GM12878 (cell line): ENCODE results near the gene MAPT. TPM values are rescaled to one million over a fixed set of nuclear protein-coding genes. Genes with fewer than 3 reads are reported as not detected.

Source experiments
- ATAC-seq: fragments of 200-7000 bp; cut with Tn5 transposase; 3 replicates; pipeline ENCODE4 v1.9.1; 2020; ENCODE audit warnings: mild to moderate bottlenecking, moderate library complexity
- BruUV-seq: library from RNA; stranded (reverse); fragments of 400-500 nt; replicated peaks from 2 replicates; lab custom pipeline; 2021; lab: Mats Ljungman, UMichigan
- CTCF ChIA-PET: fragments of 300-600 bp; sonication (Branson Sonifier 250); formaldehyde crosslinking; extraction: SDS; loops from one replicate; lab custom pipeline; 2021; ENCODE audit warnings: inconsistent platforms; lab: Yijun Ruan, JAX
- POLR2A ChIA-PET: fragments of 350-600 bp; formaldehyde crosslinking; extraction: SDS; loops from one replicate; lab custom pipeline; 2021; ENCODE audit warnings: inconsistent platforms; lab: Charles Lee
- RAD21 ChIA-PET: fragments of 300-600 bp; sonication (Branson Sonifier 250); formaldehyde crosslinking; loops from one replicate; lab custom pipeline; 2023; ENCODE audit warnings: antibody characterized with exemption; ENCODE audit not compliant: unreplicated experiment; lab: Charles Lee
- SMC1A ChIA-PET: fragments of 300-600 bp; sonication (Branson Sonifier 250); formaldehyde crosslinking; loops from one replicate; lab custom pipeline; 2023; ENCODE audit not compliant: unreplicated experiment, uncharacterized antibody; lab: Charles Lee
- DNase-seq: peaks from one replicate; pipeline ENCODE4 v3.0.0-alpha.2; 2011; ENCODE audit warnings: low read depth, low spot score
- FAIRE-seq: peaks from 3 replicates; lab custom pipeline; 2011; peaks lifted over from hg19 to GRCh38; lab: Jason Lieb, UNC
- H2AFZ ChIP-seq: 2 replicates; pipeline ENCODE4 v1.6.0; 2011; ENCODE audit warnings: low read depth, low read length, control low read depth; ENCODE audit not compliant: control insufficient read depth
- H3K27ac ChIP-seq: 2 replicates; pipeline ENCODE4 v1.5.1; 2011; ENCODE audit warnings: control low read depth; ENCODE audit not compliant: control insufficient read depth, insufficient read depth
- H3K27me3 ChIP-seq, 2 experiments: replicated peaks in 1 of 2; 2 replicates each; pipeline versions ENCODE4 v1.6.0 to v1.6.1; 2011; ENCODE audit warnings: low read length in 1 of 2; ENCODE audit not compliant: control insufficient read depth in 2 of 2, insufficient read depth in 2 of 2
- H3K36me3 ChIP-seq, 2 experiments: 2 replicates each; pipeline ENCODE4 v1.5.1; 2011; ENCODE audit warnings: low read length in 1 of 2; ENCODE audit not compliant: control insufficient read depth in 2 of 2, insufficient read depth in 2 of 2
- H3K4me1 ChIP-seq: 2 replicates; pipeline ENCODE4 v1.6.1; 2011; ENCODE audit warnings: mild to moderate bottlenecking, low read length, moderate library complexity, mixed read lengths; ENCODE audit not compliant: control insufficient read depth, insufficient read depth
- H3K4me2 ChIP-seq: 2 replicates; pipeline ENCODE4 v1.6.0; 2011; ENCODE audit warnings: control low read depth; ENCODE audit not compliant: control insufficient read depth, insufficient read depth
- H3K4me3 ChIP-seq: fragments of 200-600 bp; sonication (generic); 2 replicates; pipeline ENCODE4 v1.5.1; 2016
- H3K79me2 ChIP-seq: 2 replicates; pipeline ENCODE4 v1.6.0; 2011; ENCODE audit warnings: low read length; ENCODE audit not compliant: control insufficient read depth, insufficient read depth
- H3K9ac ChIP-seq: 2 replicates; pipeline ENCODE4 v1.8.0; 2011; ENCODE audit warnings: low read length, control low read depth, mixed read lengths; ENCODE audit not compliant: control insufficient read depth, insufficient read depth
- H3K9me3 ChIP-seq: replicated peaks from 3 replicates; pipeline ENCODE4 v1.5.1; 2011; ENCODE audit warnings: mild to moderate bottlenecking, low read length; ENCODE audit not compliant: control insufficient read depth, insufficient read depth
- H4K20me1 ChIP-seq: 2 replicates; pipeline ENCODE4 v1.6.0; 2011; ENCODE audit not compliant: control insufficient read depth, insufficient read depth
- BCLAF1 ChIP-seq: fragments of 450-650 bp; IDR thresholded peaks from 2 replicates; pipeline ENCODE4 v1.6.1; 2017; ENCODE audit warnings: antibody characterized with exemption, mild to moderate bottlenecking, moderate library complexity
- BHLHE40 ChIP-seq, 2 experiments: fragments of 450-650 bp in 1 of 2; IDR thresholded peaks; 2 replicates each; pipeline ENCODE4 v1.6.1; 2011 to 2017; ENCODE audit warnings: low read depth in 2 of 2, borderline replicate concordance in 1 of 2, improper control_type of control experiment in 1 of 2, low read length in 1 of 2, mild to moderate bottlenecking in 1 of 2
- CEBPB ChIP-seq, 2 experiments: fragments of 150-350 bp in 1 of 2; IDR thresholded peaks; 2 replicates each; pipeline ENCODE4 v1.6.1; 2012 to 2014; ENCODE audit warnings: low read depth in 2 of 2, low read length in 2 of 2, borderline replicate concordance in 1 of 2, inconsistent platforms in 1 of 2
- CREB1 ChIP-seq: IDR thresholded peaks from 2 replicates; pipeline ENCODE4 v1.6.1; 2012; ENCODE audit warnings: low read depth, mild to moderate bottlenecking, inconsistent platforms
- E2F8 ChIP-seq: fragments of 450-650 bp; IDR thresholded peaks from 2 replicates; pipeline ENCODE4 v1.6.1; 2018; ENCODE audit warnings: mild to moderate bottlenecking, low read depth, moderate library complexity; ENCODE audit not compliant: partially characterized antibody
- EP300 ChIP-seq, 2 experiments: fragments of 150-350 bp in 1 of 2; IDR thresholded peaks; 2 replicates each; pipeline ENCODE4 v1.6.1; 2011 to 2012; ENCODE audit warnings: low read depth in 2 of 2, low read length in 2 of 2, borderline replicate concordance in 1 of 2, improper control_type of control experiment in 1 of 2, inconsistent platforms in 1 of 2; ENCODE audit not compliant: control insufficient read depth in 1 of 2
- FOXM1 ChIP-seq: IDR thresholded peaks from 2 replicates; pipeline ENCODE4 v1.6.1; 2012; ENCODE audit warnings: low read depth, mild to moderate bottlenecking, inconsistent platforms, low read length, moderate library complexity
- IRF3 ChIP-seq: fragments of 450-650 bp; IDR thresholded peaks from 2 replicates; pipeline ENCODE4 v1.6.1; 2014; ENCODE audit warnings: mild to moderate bottlenecking
- NBN ChIP-seq: fragments of 450-650 bp; IDR thresholded peaks from 2 replicates; pipeline ENCODE4 v1.6.1; 2016
- TCF3 ChIP-seq: IDR thresholded peaks from 2 replicates; pipeline ENCODE4 v1.6.1; 2012; ENCODE audit warnings: low read depth, mild to moderate bottlenecking, low read length, borderline replicate concordance; ENCODE audit not compliant: insufficient read depth
- ZBTB11 ChIP-seq: fragments of 450-650 bp; formaldehyde crosslinking; IDR thresholded peaks from 2 replicates; pipeline ENCODE4 v1.5.0; 2022; ENCODE audit warnings: mild to moderate bottlenecking, missing genetic modification characterization
- WGBS: methylation state at CpG from one replicate; pipeline ENCODE4 v1.1.6; 2016; ENCODE audit warnings: low lambda C conversion rate; ENCODE audit not compliant: insufficient replicate concordance, insufficient coverage; ENCODE audit errors: missing lambda C conversion rate; 5-methylcytosine and 5-hydroxymethylcytosine counted together
- in situ Hi-C: fragments of 300-500 bp; cut with MboI; formaldehyde crosslinking; loops from 9 replicates; pipeline ENCODE4 v1.14.3; 2018; ENCODE audit warnings: mixed read lengths
- intact Hi-C: fragments of 100-400 bp; cut with micrococcal nuclease; formaldehyde crosslinking; loops from one replicate; pipeline ENCODE4 v1.14.2; 2022; ENCODE audit not compliant: unreplicated experiment
- polyA plus RNA-seq, 11 experiments: library from polyadenylated mRNA; depleted of rRNA in 4 of 11; unstranded in 6 of 11; stranded (reverse) in 5 of 11; fragments of >200 nt; fragmentation: Nextera tagmentation in 4 of 11; fragmentation: Illumina TruSeq in 1 of 11; extraction: Ambion mirVana in 4 of 11; extraction: Trizol in 1 of 11; gene quantifications; 1 replicate in 1 of 11; 2 replicates in 10 of 11; pipeline versions ENCODE4 v1.2.1 to v1.2.3, GENCODE V29; 2011 to 2016; ENCODE audit warnings: inconsistent platforms in 2 of 11, missing spikeins in 2 of 11, low read depth in 1 of 11
- total RNA-seq, 4 experiments: library from RNA; depleted of rRNA in 3 of 4; stranded (reverse); fragments of >200 nt in 3 of 4; fragmentation: Illumina TruSeq in 1 of 4; extraction: Trizol in 1 of 4; gene quantifications; 2 replicates each; pipeline versions ENCODE4 v1.2.1 to v1.2.3, GENCODE V29; 2013 to 2021

MAPT gene
- total and polyA plus RNA-seq, 10 of the 15 experiments (the other 5 are each of a cell fraction or from before 2014, with no cell fraction given) = under 0.01 to 0.05 (median 0.03) TPM; not detected in 7

GRCh38 chr17:46039592-46040186 lies 145.3 kb downstream of the MAPT start:
- no TSS peak for BruUV-seq
- WGBS = 93% methylated on average over 5 of the region's 5 CpGs
- DNase-seq = no peak
- H3K4me3 ChIP-seq = no peak overlapping the region
- in situ Hi-C loops = loop anchor here (5.0 kb wide), 1 partner anchor 148 kb away; no protein-coding TSS in a partner anchor
- CTCF ChIA-PET = interaction anchor here (0.9 to 2.2 kb wide), 6 partner anchors 11 to 173 kb away, joined by 3 to 8 read pairs (median 3); no protein-coding TSS in a partner anchor
- POLR2A ChIA-PET = no interaction called here
- no peaks in the 10 kb centered on the region for H3K9me3 ChIP-seq
- H3K4me1 ChIP-seq = peaks cover 15% of the 10 kb centered on the region
- no peaks in the 10 kb centered on the region for H3K79me2 ChIP-seq
- SMC1A ChIA-PET = interaction anchor here (1.2 to 2.5 kb wide), 3 partner anchors 10 to 173 kb away, joined by 4 to 9 read pairs (median 4); no protein-coding TSS in a partner anchor
- no peak for FAIRE-seq
- no peak overlapping the region for H3K4me2 ChIP-seq
- peaks cover 16 to 56% of the 10 kb centered on the region in 2 experiments for H3K36me3 ChIP-seq
- intact Hi-C loops = loop anchor here (5.0 kb wide), 1 partner anchor 32 kb away; no protein-coding TSS in a partner anchor
- no peak overlapping the region for H3K9ac ChIP-seq
- H3K27ac ChIP-seq = no peak overlapping the region
- RAD21 ChIA-PET = interaction anchor here (0.6 to 0.9 kb wide), 2 partner anchors 148 to 171 kb away, joined by 3 read pairs; no protein-coding TSS in a partner anchor
- H4K20me1 ChIP-seq = no peaks in the 10 kb centered on the region
- no peaks in the 10 kb centered on the region for H3K27me3 ChIP-seq
- H2AFZ ChIP-seq = no peak overlapping the region
- no peak for ATAC-seq
- TF ChIP-seq IRF3 (no peak), TCF3 (no peak), EP300 (IDR thresholded peaks at IDR 0.05; ENCODE audit: borderline replicate concordance in 1 of 2, control insufficient read depth in 1 of 2, low read depth in 2 of 2, low read length in 2 of 2) (no peak), NBN (no peak), ZBTB11 (CRISPR knock-in tag) (no peak), BCLAF1 (no peak), CEBPB (IDR thresholded peaks at IDR 0.05; ENCODE audit: borderline replicate concordance in 1 of 2, low read depth in 2 of 2, low read length in 2 of 2) (no peak), BHLHE40 (IDR thresholded peaks at IDR 0.05; ENCODE audit: borderline replicate concordance in 1 of 2, low read depth in 2 of 2, low read length in 1 of 2) (no peak), E2F8 (no peak), FOXM1 (no peak), CREB1 (no peak)
